Central memory CD8-positive, alpha-beta T cell (primary cell): ENCODE data around the gene GTF3C4.
"Not testable (repeated sequence)": the region's sequence is repeated elsewhere in the genome, so short reads cannot be mapped to it uniquely, and the experiment has no call there.

Experiments
- ATAC-seq: fragments of 150-1000 bp; cut with Tn5 transposase; replicated peaks from 2 replicates; pipeline ENCODE4 v1.10.0; 2022; ENCODE audit warnings: mild to moderate bottlenecking, moderate FRiP score, moderate number of reproducible peaks; ENCODE audit not compliant: poor library complexity, severe bottlenecking; ENCODE audit errors: extremely low read depth
- DNase-seq, 2 donors: peaks; one replicate each; pipeline ENCODE4 v3.0.0; 2021; ENCODE audit warnings: low spot score in 2 of 2
- H3K27ac Mint-ChIP-seq: one replicate; pipeline ENCODE4 v1.8.0; 2022; ENCODE audit warnings: low read depth, mild to moderate bottlenecking, moderate library complexity, mixed read lengths
- H3K27me3 Mint-ChIP-seq: one replicate; pipeline ENCODE4 v1.8.0; 2022; ENCODE audit warnings: mixed read lengths
- H3K36me3 Mint-ChIP-seq: one replicate; pipeline ENCODE4 v1.8.0; 2022; ENCODE audit warnings: mild to moderate bottlenecking, moderate library complexity, mixed read lengths; ENCODE audit not compliant: insufficient read depth
- H3K4me1 Mint-ChIP-seq: one replicate; pipeline ENCODE4 v1.8.0; 2022; ENCODE audit warnings: mixed read lengths
- H3K4me3 Mint-ChIP-seq: one replicate; pipeline ENCODE4 v1.8.0; 2022; ENCODE audit warnings: mild to moderate bottlenecking, moderate library complexity, mixed read lengths
- H3K9me3 Mint-ChIP-seq: one replicate; pipeline ENCODE4 v1.8.0; 2022; ENCODE audit warnings: mixed read lengths

Gene GTF3C4

GRCh38 chr9:132681561-132681960, 11.3 kb downstream of the GTF3C4 start:
- H3K36me3 Mint-ChIP-seq = peaks cover 34% of the 10 kb centered on the region
- no peaks in the 10 kb centered on the region for H3K9me3 Mint-ChIP-seq
- H3K27ac Mint-ChIP-seq = no peak overlapping the region
- no peak for ATAC-seq
- no peaks in the 10 kb centered on the region for H3K27me3 Mint-ChIP-seq
- no peak overlapping the region for H3K4me3 Mint-ChIP-seq
- peaks cover 20% of the 10 kb centered on the region for H3K4me1 Mint-ChIP-seq
- DNase-seq = no peak

GRCh38 chr9:132683873-132684272, 13.6 kb downstream of the GTF3C4 start:
- no peak for ATAC-seq
- peaks cover 20% of the 10 kb centered on the region for H3K4me1 Mint-ChIP-seq
- no peak overlapping the region for H3K27ac Mint-ChIP-seq

GRCh38 chr9:132690696-132691095, 20.4 kb downstream of the GTF3C4 start:
- ATAC-seq (no peak), DNase-seq (no peak)
- Mint-ChIP-seq H3K36me3 (peaks cover 34% of the 10 kb centered on the region), H3K4me3 (no peak overlapping the region), H3K27me3 (no peaks in the 10 kb centered on the region), H3K27ac (no peak overlapping the region), H3K9me3 (no peaks in the 10 kb centered on the region), H3K4me1 (peaks cover 4% of the 10 kb centered on the region)

More at GRCh38 chr9:132683873-132684272, 13.6 kb downstream of the GTF3C4 start:
- Mint-ChIP-seq H3K4me3 (no peak overlapping the region), H3K9me3 (no peaks in the 10 kb centered on the region), H3K36me3 (peaks cover 38% of the 10 kb centered on the region), H3K27me3 (no peaks in the 10 kb centered on the region)
- no peak for DNase-seq

DNA sequence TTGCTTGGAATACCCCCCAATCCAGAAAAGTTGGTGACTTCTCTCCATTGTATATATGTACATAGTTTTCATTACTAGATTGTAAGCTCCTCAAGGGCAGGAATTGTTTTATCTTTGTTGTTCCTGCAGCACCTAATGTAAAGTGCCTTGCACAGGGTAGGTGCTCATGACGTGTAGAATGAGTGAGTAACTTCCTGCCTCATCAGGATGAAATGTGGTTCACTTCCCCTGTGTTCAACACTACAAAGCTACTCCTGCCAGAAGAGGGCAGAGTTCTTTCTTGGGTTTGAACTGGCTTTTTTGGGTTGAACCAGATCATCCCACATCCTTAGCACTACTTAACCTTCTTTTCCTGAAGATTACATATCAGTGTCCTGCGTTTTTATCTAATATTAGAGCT, 23.9 kb downstream of the GTF3C4 start:
- peaks cover 21% of the 10 kb centered on the region for H3K9me3 Mint-ChIP-seq
- H3K27ac Mint-ChIP-seq = no peak overlapping the region
- H3K4me3 Mint-ChIP-seq = no peak overlapping the region
- peaks cover 10% of the 10 kb centered on the region for H3K27me3 Mint-ChIP-seq
- peaks cover 4% of the 10 kb centered on the region for H3K4me1 Mint-ChIP-seq
- peak in 1 of 2 donors; percentile 13 for DNase-seq
- H3K36me3 Mint-ChIP-seq = peaks cover 17% of the 10 kb centered on the region
- peak; percentile 87 for ATAC-seq

- peaks cover 21% of the 10 kb centered on the region for H3K9me3 Mint-ChIP-seq
- peaks cover 10% of the 10 kb centered on the region for H3K27me3 Mint-ChIP-seq
- H3K36me3 Mint-ChIP-seq = no peaks in the 10 kb centered on the region
- DNase-seq (no peak), ATAC-seq (no peak)
- no peak overlapping the region for H3K4me3 Mint-ChIP-seq
- H3K27ac Mint-ChIP-seq = no peak overlapping the region
- H3K4me1 Mint-ChIP-seq = peaks cover 4% of the 10 kb centered on the region
Observed at GRCh38 chr9:132697230-132697629, 27.0 kb downstream of the GTF3C4 start.

DNA sequence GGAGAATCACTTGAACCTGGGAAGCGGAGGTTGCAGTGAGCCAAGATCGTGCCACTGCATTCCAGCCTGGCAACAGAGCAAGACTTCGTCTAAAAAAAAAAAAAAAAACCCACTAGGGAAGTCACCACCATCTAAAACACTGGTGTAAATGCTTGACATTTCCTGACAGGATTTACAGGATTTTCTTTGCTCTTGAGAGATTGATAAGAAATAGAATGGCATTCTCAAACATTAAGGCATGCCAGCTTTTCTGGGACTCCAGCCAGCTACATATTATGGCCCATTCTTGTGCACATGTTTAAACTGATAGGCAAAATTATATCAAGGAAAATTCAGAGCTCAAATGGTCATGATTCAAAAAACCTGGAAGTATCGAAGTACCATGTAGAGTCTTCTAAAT, 28.7 kb downstream of the GTF3C4 start:
- ATAC-seq = no peak
- H3K36me3 Mint-ChIP-seq = no peaks in the 10 kb centered on the region

DNA sequence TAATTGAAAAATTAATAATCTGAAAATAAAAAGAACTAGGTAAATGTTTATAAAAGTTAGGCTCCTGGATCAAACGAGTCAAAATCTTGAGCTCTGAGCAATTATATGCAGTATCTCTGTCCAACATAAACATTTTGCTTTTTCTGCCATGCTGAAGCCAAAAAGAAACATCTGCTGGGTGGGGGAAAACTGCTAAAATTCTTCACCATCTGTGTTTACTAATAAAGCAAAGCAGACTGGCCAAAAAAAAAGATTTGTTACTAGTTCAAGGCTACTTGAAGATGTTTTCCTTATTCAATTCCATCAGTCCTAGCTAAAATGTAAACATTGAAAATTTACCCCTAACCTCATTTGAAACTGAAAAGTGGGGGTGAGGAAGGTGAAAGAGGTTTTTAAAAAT, 29.7 kb downstream of the GTF3C4 start:
- no peak overlapping the region for H3K4me3 Mint-ChIP-seq

More for the DNA sequence above, 28.7 kb downstream of the GTF3C4 start:
- Mint-ChIP-seq H3K4me1 (peaks cover 4% of the 10 kb centered on the region), H3K9me3 (peaks cover 21% of the 10 kb centered on the region), H3K4me3 (no peak overlapping the region), H3K27ac (no peak overlapping the region), H3K27me3 (peaks cover 21% of the 10 kb centered on the region)
- DNase-seq = no peak

DNA sequence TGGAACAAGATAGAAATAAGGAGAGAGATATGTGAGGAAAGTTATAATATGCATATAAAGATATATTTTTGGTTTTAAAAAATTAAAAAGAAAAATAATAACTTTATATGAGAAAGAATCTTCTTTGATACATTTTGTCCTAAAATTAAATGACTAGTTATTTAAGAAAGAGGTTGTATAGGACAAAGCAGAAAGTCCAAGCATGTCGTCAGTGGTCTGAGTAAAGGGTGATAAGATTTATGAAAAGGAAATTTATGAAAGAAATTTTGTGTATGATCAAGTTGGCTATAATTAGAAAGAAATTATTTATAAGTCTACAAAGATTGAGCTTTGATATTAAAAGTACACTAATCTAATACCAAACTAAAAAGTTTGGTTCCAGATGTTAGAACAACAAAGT, 32.0 kb downstream of the GTF3C4 start:
- H3K27me3 Mint-ChIP-seq = peaks cover 50% of the 10 kb centered on the region
- no peaks in the 10 kb centered on the region for H3K36me3 Mint-ChIP-seq
- DNase-seq (no peak), ATAC-seq (no peak)
- H3K27ac Mint-ChIP-seq = no peak overlapping the region
- peaks cover 15% of the 10 kb centered on the region for H3K9me3 Mint-ChIP-seq
- H3K4me3 Mint-ChIP-seq = no peak overlapping the region
- H3K4me1 Mint-ChIP-seq = no peaks in the 10 kb centered on the region

More for the DNA sequence above, 29.7 kb downstream of the GTF3C4 start:
- Mint-ChIP-seq H3K36me3 (no peaks in the 10 kb centered on the region), H3K27ac (no peak overlapping the region), H3K27me3 (peaks cover 31% of the 10 kb centered on the region), H3K9me3 (peaks cover 21% of the 10 kb centered on the region), H3K4me1 (no peaks in the 10 kb centered on the region)
- no peak for DNase-seq
- no peak for ATAC-seq

DNA sequence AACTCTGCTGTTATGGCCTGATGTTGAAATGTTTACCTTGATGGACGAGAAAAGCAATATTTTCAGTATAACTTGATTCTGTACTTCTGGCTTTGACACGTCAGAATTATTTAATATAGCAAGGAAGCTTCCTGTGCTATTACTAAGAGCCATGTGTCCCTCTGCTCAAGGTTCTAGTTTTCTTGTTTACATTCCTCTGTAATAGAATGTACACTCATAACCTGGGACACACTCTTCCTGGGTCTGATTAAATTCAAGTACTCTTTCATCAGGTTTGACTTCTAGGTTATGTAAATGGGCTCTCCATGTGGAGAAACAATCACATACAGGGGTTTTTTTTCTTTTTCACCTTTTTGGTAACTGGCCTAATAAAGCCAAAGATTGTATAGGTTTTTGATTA, 33.1 kb downstream of the GTF3C4 start:
- H3K27ac Mint-ChIP-seq = no peak overlapping the region
- no peak overlapping the region for H3K4me3 Mint-ChIP-seq
- peaks cover 4% of the 10 kb centered on the region for H3K9me3 Mint-ChIP-seq
- DNase-seq (no peak), ATAC-seq (no peak)
- H3K27me3 Mint-ChIP-seq = peaks cover 49% of the 10 kb centered on the region
- H3K4me1 Mint-ChIP-seq = no peaks in the 10 kb centered on the region
- no peaks in the 10 kb centered on the region for H3K36me3 Mint-ChIP-seq

DNA sequence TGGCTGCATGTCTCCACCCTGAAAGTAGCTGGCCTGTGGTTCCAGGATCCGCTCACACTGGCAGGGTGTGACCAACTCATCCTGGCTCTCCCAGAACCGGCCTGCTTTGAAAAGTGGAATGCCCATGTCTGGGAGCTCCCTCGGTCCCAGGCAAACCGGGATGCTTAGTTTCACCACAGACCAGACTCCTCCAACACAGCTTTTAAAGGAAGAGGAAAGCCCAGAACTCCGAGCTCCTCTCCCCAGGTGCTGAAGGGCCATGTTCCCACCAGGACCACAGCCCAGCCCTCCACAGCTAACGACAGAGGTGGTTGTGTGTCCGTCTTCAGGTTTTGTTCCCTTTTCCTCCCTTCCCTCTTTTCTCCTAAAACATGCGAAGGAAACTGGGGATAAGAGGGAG, 38.0 kb downstream of the GTF3C4 start:
- H3K27me3 Mint-ChIP-seq = peaks cover 74% of the 10 kb centered on the region
- no peaks in the 10 kb centered on the region for H3K9me3 Mint-ChIP-seq
- no peak overlapping the region for H3K27ac Mint-ChIP-seq
- ATAC-seq = no peak
- no peaks in the 10 kb centered on the region for H3K4me1 Mint-ChIP-seq
- no peak overlapping the region for H3K4me3 Mint-ChIP-seq
- no peaks in the 10 kb centered on the region for H3K36me3 Mint-ChIP-seq
- DNase-seq = no peak

DNA sequence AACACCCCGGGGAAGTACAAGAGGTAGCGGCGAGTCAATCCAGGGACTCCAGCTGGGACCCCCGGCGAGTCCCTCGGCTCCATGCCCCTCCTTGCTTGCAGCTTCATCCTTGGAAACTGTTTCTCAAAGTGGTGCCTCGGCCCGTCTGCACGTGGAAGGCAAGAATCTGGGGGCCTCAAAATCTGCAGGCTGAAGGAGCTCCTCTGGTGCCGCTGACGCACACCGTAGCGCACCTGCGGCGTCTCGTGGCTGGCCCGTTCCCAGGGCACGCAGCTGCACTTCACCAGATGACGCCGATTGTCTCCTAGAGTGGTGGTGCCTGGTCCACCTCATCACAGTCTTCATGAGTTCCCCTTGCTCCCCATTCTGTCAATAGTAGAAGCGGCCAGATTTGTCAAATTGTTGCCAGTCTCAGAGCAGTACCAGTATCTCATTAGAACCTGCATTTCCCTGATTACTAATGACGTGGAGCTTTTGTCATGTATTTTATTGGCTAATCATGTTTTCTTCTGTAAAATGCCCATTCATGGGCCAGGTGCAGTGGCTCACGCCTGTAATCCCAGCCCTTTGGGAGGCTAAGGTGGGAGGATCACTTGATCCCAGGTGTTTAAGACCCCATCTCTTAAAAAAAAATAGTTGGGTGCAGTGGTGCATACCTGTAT, 38.6 kb downstream of the GTF3C4 start:
- H3K27ac Mint-ChIP-seq = no peak overlapping the region
- ATAC-seq = no peak
- DNase-seq = no peak
- no peaks in the 10 kb centered on the region for H3K4me1 Mint-ChIP-seq
- H3K4me3 Mint-ChIP-seq = no peak overlapping the region
- peaks cover 71% of the 10 kb centered on the region for H3K27me3 Mint-ChIP-seq
- no peaks in the 10 kb centered on the region for H3K9me3 Mint-ChIP-seq
- no peaks in the 10 kb centered on the region for H3K36me3 Mint-ChIP-seq

GRCh38 chr9:132710333-132710732, 40.1 kb downstream of the GTF3C4 start:
- no peaks in the 10 kb centered on the region for H3K9me3 Mint-ChIP-seq
- DNase-seq (no peak), ATAC-seq (no peak)
- H3K4me1 Mint-ChIP-seq = no peaks in the 10 kb centered on the region
- no peak overlapping the region for H3K4me3 Mint-ChIP-seq
- peaks cover 58% of the 10 kb centered on the region for H3K27me3 Mint-ChIP-seq
- H3K27ac Mint-ChIP-seq = no peak overlapping the region
- no peaks in the 10 kb centered on the region for H3K36me3 Mint-ChIP-seq

GRCh38 chr9:132711152-132711551, 40.9 kb downstream of the GTF3C4 start:
- not testable (repeated sequence) for DNase-seq, ATAC-seq, H3K27ac Mint-ChIP-seq, H3K36me3 Mint-ChIP-seq, H3K4me1 Mint-ChIP-seq, H3K9me3 Mint-ChIP-seq, H3K4me3 Mint-ChIP-seq
- H3K27me3 Mint-ChIP-seq = peaks cover 50% of the 10 kb centered on the region
